HepG2 (cell line): ENCODE data around the gene PIGR. TPM values are rescaled to one million over a fixed set of nuclear protein-coding genes. Genes with fewer than 3 reads are reported as not detected.
A peak's percentile ranks its signal among the peaks of the same experiment; 100 is the strongest.

ENCODE experiments used
- ATF6 ChIP-seq: sonication (generic); formaldehyde crosslinking; conservative IDR thresholded peaks from 2 replicates; pipeline ENCODE4 v1.4.0; 2020; ENCODE audit warnings: missing genetic modification reagents
- BCL3 ChIP-seq: sonication (generic); formaldehyde crosslinking; IDR thresholded peaks from 2 replicates; pipeline ENCODE4 v1.5.1; 2020; ENCODE audit warnings: mild to moderate bottlenecking, missing genetic modification reagents, moderate library complexity
- KAT2B ChIP-seq: fragments of 150-350 bp; IDR thresholded peaks from 2 replicates; pipeline ENCODE4 v1.6.1; 2014; ENCODE audit warnings: low read depth, low read length, borderline replicate concordance
- KDM4B ChIP-seq: sonication (generic); formaldehyde crosslinking; IDR thresholded peaks from 2 replicates; pipeline ENCODE4 v1.4.0; 2020; ENCODE audit warnings: missing genetic modification reagents
- NCOA5 ChIP-seq: sonication (generic); formaldehyde crosslinking; IDR thresholded peaks from 2 replicates; pipeline ENCODE4 v1.4.0; 2020; ENCODE audit warnings: missing genetic modification reagents
- NR2F6 ChIP-seq, 2 experiments: IDR thresholded peaks; 2 replicates each; pipeline ENCODE4 v1.6.1; 2016; ENCODE audit warnings: antibody characterized with exemption in 1 of 2, mild to moderate bottlenecking in 1 of 2
- POGK ChIP-seq: sonication (generic); formaldehyde crosslinking; conservative IDR thresholded peaks from 2 replicates; pipeline ENCODE4 v1.8.0; 2022; ENCODE audit warnings: mild to moderate bottlenecking, moderate library complexity, missing genetic modification reagents
- REL ChIP-seq: sonication (generic); formaldehyde crosslinking; conservative IDR thresholded peaks from 2 replicates; pipeline ENCODE4 v1.8.0; 2022; ENCODE audit warnings: mild to moderate bottlenecking, missing genetic modification reagents, moderate library complexity
- SAP130 ChIP-seq: IDR thresholded peaks from 2 replicates; pipeline ENCODE4 v1.6.1; 2016; ENCODE audit warnings: low read depth
- ZEB1 ChIP-seq: IDR thresholded peaks from 2 replicates; pipeline ENCODE4 v1.6.1; 2012; ENCODE audit warnings: mild to moderate bottlenecking, low read depth, inconsistent platforms; ENCODE audit not compliant: insufficient replicate concordance
- ZFP82 ChIP-seq: sonication (generic); formaldehyde crosslinking; IDR thresholded peaks from 2 replicates; pipeline ENCODE4 v1.5.1; 2020; ENCODE audit warnings: mild to moderate bottlenecking, missing genetic modification reagents, borderline replicate concordance
- ZNF431 ChIP-seq: sonication (generic); formaldehyde crosslinking; IDR thresholded peaks from 2 replicates; pipeline ENCODE4 v1.9.0; 2022; ENCODE audit warnings: missing genetic modification reagents, low read depth, mild to moderate bottlenecking, borderline replicate concordance
- ZNF446 ChIP-seq: sonication (generic); formaldehyde crosslinking; IDR thresholded peaks from 2 replicates; pipeline ENCODE4 v1.5.0; 2020; ENCODE audit warnings: mild to moderate bottlenecking, missing genetic modification reagents
- ZNF557 ChIP-seq: sonication (generic); formaldehyde crosslinking; IDR thresholded peaks from 2 replicates; pipeline ENCODE4 v1.4.0; 2020; ENCODE audit warnings: missing genetic modification reagents
- ZNF646 ChIP-seq: sonication (generic); formaldehyde crosslinking; IDR thresholded peaks from 2 replicates; pipeline ENCODE4 v1.9.0; 2021; ENCODE audit warnings: mild to moderate bottlenecking, missing genetic modification reagents
- ZSCAN30 ChIP-seq: sonication (generic); formaldehyde crosslinking; IDR thresholded peaks from 2 replicates; pipeline ENCODE4 v1.5.0; 2020; ENCODE audit warnings: mild to moderate bottlenecking, missing genetic modification reagents
- polyA plus RNA-seq, 8 experiments: library from polyadenylated mRNA; depleted of rRNA in 3 of 8; stranded (reverse) in 7 of 8; unstranded in 1 of 8; fragments of >200 nt; fragmentation: Illumina TruSeq in 4 of 8; extraction: Trizol in 4 of 8; gene quantifications; 2 replicates each; pipeline versions ENCODE4 v1.2.1 to v1.2.3, GENCODE V29; 2011 to 2016; ENCODE audit warnings: low read depth in 4 of 8, missing spikeins in 1 of 8, mixed read lengths in 1 of 8; ENCODE audit not compliant: insufficient read depth in 1 of 8
- total RNA-seq, 5 experiments: library from RNA; depleted of rRNA; stranded (reverse); fragments of >200 nt; fragmentation: Illumina TruSeq; extraction: Trizol; gene quantifications; 2 replicates each; pipeline ENCODE4 v1.2.3, GENCODE V29; 2016; ENCODE audit warnings: low read depth in 1 of 5

Gene PIGR
- total and polyA plus RNA-seq, 2 of the 13 experiments (the other 11 are each of a cell fraction or from before 2014, with no cell fraction given), result not detected

GRCh38 chr1:206951318-206952100 lies 5.2 kb upstream of the PIGR start (continued):
- TF ChIP-seq SAP130 (CRISPR knock-in tag) (peak; percentile 48; the same call in 1 of the 2 replicates), KAT2B (no peak), BCL3 (CRISPR knock-in tag) (no peak), ZFP82 (no peak), REL (CRISPR knock-in tag) (no peak), ZNF557 (CRISPR knock-in tag) (no peak), NR2F6 (IDR thresholded peaks at IDR 0.05) (no peak), NR2F6 (CRISPR knock-in tag; IDR thresholded peaks at IDR 0.05) (peak; percentile 27; the same call in 1 of the 2 replicates), KDM4B (CRISPR knock-in tag) (no peak), ZNF646 (CRISPR knock-in tag) (no peak), POGK (CRISPR knock-in tag) (no peak), NCOA5 (CRISPR knock-in tag) (no peak), ZEB1 (no peak), ATF6 (CRISPR knock-in tag) (no peak), ZNF446 (no peak), ZSCAN30 (CRISPR knock-in tag) (no peak), ZNF431 (CRISPR knock-in tag) (no peak)
